ENCODE measurements around the gene CCNA2.

DNA sequence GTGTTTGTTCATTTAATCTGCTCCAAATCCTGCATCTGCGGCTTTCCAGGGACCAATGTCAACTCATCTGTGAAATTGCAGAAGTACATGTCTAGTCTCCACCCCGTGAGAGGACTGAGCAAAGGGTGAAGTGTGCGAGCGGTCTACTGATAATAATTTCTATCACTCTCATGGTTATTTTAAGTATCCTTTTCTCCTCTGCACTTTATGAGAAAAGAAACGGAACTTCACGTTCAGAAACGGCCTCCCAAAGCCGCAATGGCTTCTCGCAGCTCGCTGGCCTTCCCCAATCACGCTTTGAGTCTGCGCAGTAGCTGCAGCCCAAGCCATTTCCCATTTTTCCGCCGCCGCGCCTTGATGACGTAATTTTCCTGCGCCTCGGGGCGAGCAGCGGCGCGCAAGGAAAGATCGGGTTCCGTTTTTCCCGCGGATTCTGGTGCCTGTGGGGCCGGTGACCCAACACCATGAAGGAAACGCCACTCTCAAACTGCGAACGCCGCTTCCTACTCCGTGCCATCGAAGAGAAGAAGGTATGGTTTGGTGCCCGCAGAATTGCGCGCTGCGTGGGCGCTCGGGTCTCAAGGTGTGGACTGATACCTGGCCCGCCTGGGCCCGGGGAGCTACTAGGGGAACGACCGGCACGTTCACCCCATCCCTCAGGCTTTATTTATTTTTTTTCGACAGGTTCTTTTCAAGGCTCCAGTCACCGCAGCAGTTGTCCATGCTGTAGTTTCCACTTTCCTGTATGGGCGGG, 22.5 kb downstream of the CCNA2 start, which contains the start of gene EXOSC9:
- no peak for TF ChIP-seq CTCF (IDR thresholded peaks at IDR 0.05)
- TF ChIP-seq POLR2AphosphoS5 (IDR thresholded peaks at IDR 0.05) = peak; percentile 87 to 95 (median 92)
- TF ChIP-seq POLR2A (IDR thresholded peaks at IDR 0.05) = peak; percentile 49

All from breast epithelium (tissue), 3 donors.